Karpas-422 (cell line): ENCODE measurements around the gene UBA7. TPM values are rescaled to one million over a fixed set of nuclear protein-coding genes. Genes with fewer than 3 reads are reported as not detected.

Source experiments
- DNase-seq: peaks from one replicate; pipeline ENCODE4 v3.0.0-alpha.2; 2015
- H2AFZ ChIP-seq: fragments of 200-600 bp; sonication (generic); 2 replicates; pipeline ENCODE4 v1.6.1; 2014; ENCODE audit warnings: antibody characterized with exemption, low read length, mixed read lengths
- H3K27ac ChIP-seq: fragments of 200-600 bp; sonication (generic); 2 replicates; pipeline ENCODE4 v1.5.1; 2014; ENCODE audit warnings: mild to moderate bottlenecking, low read length, moderate library complexity
- H3K27me3 ChIP-seq: fragments of 200-600 bp; sonication (generic); 2 replicates; pipeline ENCODE4 v1.6.1; 2014; ENCODE audit warnings: low read length, mixed read lengths
- H3K36me3 ChIP-seq: fragments of 200-600 bp; sonication (generic); 2 replicates; pipeline ENCODE4 v1.6.1; 2014; ENCODE audit warnings: low read length, mixed read lengths; ENCODE audit not compliant: insufficient read depth
- H3K4me1 ChIP-seq: fragments of 200-600 bp; sonication (generic); 2 replicates; pipeline ENCODE4 v1.6.1; 2014; ENCODE audit warnings: mild to moderate bottlenecking, low read length, mixed read lengths
- H3K4me2 ChIP-seq: fragments of 200-600 bp; sonication (generic); 2 replicates; pipeline ENCODE4 v1.6.1; 2014; ENCODE audit warnings: low read length, low read depth, mild to moderate bottlenecking; ENCODE audit not compliant: poor library complexity, severe bottlenecking
- H3K4me3 ChIP-seq: fragments of 200-600 bp; sonication (generic); 2 replicates; pipeline ENCODE4 v1.5.1; 2014; ENCODE audit warnings: mild to moderate bottlenecking, antibody characterized with exemption, low read length, mixed read lengths
- H3K79me2 ChIP-seq: fragments of 200-600 bp; sonication (generic); 2 replicates; pipeline ENCODE4 v1.6.1; 2014; ENCODE audit warnings: mild to moderate bottlenecking, low read length, mixed read lengths
- H3K9ac ChIP-seq: fragments of 200-600 bp; sonication (generic); 2 replicates; pipeline ENCODE4 v1.6.0; 2014; ENCODE audit warnings: low read length
- H3K9me2 ChIP-seq: fragments of 200-600 bp; sonication (generic), shearing (Covaris generic); replicated peaks from 2 replicates; pipeline ENCODE4 v1.6.0; 2014; ENCODE audit warnings: mild to moderate bottlenecking, low read length, moderate library complexity; ENCODE audit not compliant: insufficient read depth
- H3K9me3 ChIP-seq: fragments of 300-700, 200-600 bp; sonication (generic); 2 replicates; pipeline ENCODE4 v1.6.1; 2014; ENCODE audit warnings: low read length, mixed read lengths
- H4K20me1 ChIP-seq: fragments of 200-600 bp; sonication (generic); 2 replicates; pipeline ENCODE4 v1.6.1; 2014; ENCODE audit warnings: mild to moderate bottlenecking, antibody characterized with exemption, low read length, low read depth; ENCODE audit not compliant: insufficient read depth
- total RNA-seq: library from RNA; depleted of rRNA; stranded (reverse); fragments of >200 nt; shearing (Covaris generic); gene quantifications from 2 replicates; pipeline ENCODE4 v1.2.3, GENCODE V29; 2014; ENCODE audit warnings: low replicate concordance

Gene UBA7
- total RNA-seq, 1 experiment from 2014 or later, result 10.5 TPM

GRCh38 chr3:49802719-49803464 is 10.9 kb downstream of the UBA7 start, which contains the start of gene INKA1:
Gene INKA1 (plus strand): TSS chr3:49803261. CDS start chr3:49803393, 132 bp downstream.
- DNase-seq, result peak; percentile 95
- H3K27ac ChIP-seq, result no peak within 1 kb of the TSS
- no peaks in the 10 kb centered on the region for H4K20me1 ChIP-seq
- H3K4me2 ChIP-seq, result peak within 1 kb of the TSS; percentile 99
- peak within 1 kb of the TSS; percentile 98 for H3K4me3 ChIP-seq
- no peaks in the 10 kb centered on the region for H3K79me2 ChIP-seq
- H3K9me2 ChIP-seq, result no peaks in the 10 kb centered on the region
- H3K36me3 ChIP-seq, result no peaks in the 10 kb centered on the region
- H3K4me1 ChIP-seq, result peaks cover 49% of the 10 kb centered on the region
- peak within 1 kb of the TSS; percentile 100 for H2AFZ ChIP-seq
- peak within 1 kb of the TSS; percentile 83 for H3K9ac ChIP-seq
- no peaks in the 10 kb centered on the region for H3K27me3 ChIP-seq
- no peaks in the 10 kb centered on the region for H3K9me3 ChIP-seq

- no peaks in the 10 kb centered on the region for H4K20me1 ChIP-seq
- no peaks in the 10 kb centered on the region for H3K9me2 ChIP-seq
- no peak overlapping the region for H2AFZ ChIP-seq
- H3K4me2 ChIP-seq, result no peak overlapping the region
- no peaks in the 10 kb centered on the region for H3K9me3 ChIP-seq
- no peak overlapping the region for H3K27ac ChIP-seq
- H3K36me3 ChIP-seq, result no peaks in the 10 kb centered on the region
- H3K27me3 ChIP-seq, result no peaks in the 10 kb centered on the region
- no peak overlapping the region for H3K9ac ChIP-seq
- peaks cover 36% of the 10 kb centered on the region for H3K4me1 ChIP-seq
- H3K4me3 ChIP-seq, result no peak overlapping the region
- no peaks in the 10 kb centered on the region for H3K79me2 ChIP-seq
- no peak for DNase-seq
These were observed 12.6 kb downstream of the UBA7 start for GRCh38 chr3:49801160-49801559.

- DNase-seq, result no peak
- Histone ChIP-seq H3K4me2 (no peak within 1 kb of the TSS), H3K4me1 (peaks cover 22% of the 10 kb centered on the region), H3K4me3 (no peak within 1 kb of the TSS), H3K9ac (no peak within 1 kb of the TSS), H3K27me3 (no peaks in the 10 kb centered on the region), H3K36me3 (no peaks in the 10 kb centered on the region), H3K9me2 (no peaks in the 10 kb centered on the region), H2AFZ (no peak within 1 kb of the TSS), H3K27ac (no peak within 1 kb of the TSS), H3K9me3 (no peaks in the 10 kb centered on the region), H3K79me2 (no peaks in the 10 kb centered on the region), H4K20me1 (no peaks in the 10 kb centered on the region)
These were observed 14.0 kb downstream of the UBA7 start, which contains the start of gene CDHR4 for GRCh38 chr3:49799761-49800160. Gene CDHR4 (minus strand): TSS chr3:49799873. CDS start chr3:49799812, 61 bp downstream.

- H3K4me2 ChIP-seq, result no peak overlapping the region
- H3K36me3 ChIP-seq, result no peaks in the 10 kb centered on the region
- no peak overlapping the region for H2AFZ ChIP-seq
- H3K79me2 ChIP-seq, result no peaks in the 10 kb centered on the region
- H3K4me3 ChIP-seq, result no peak overlapping the region
- H3K9me3 ChIP-seq, result no peaks in the 10 kb centered on the region
- H3K9me2 ChIP-seq, result no peaks in the 10 kb centered on the region
- H3K4me1 ChIP-seq, result peaks cover 15% of the 10 kb centered on the region
- no peak overlapping the region for H3K27ac ChIP-seq
- no peaks in the 10 kb centered on the region for H4K20me1 ChIP-seq
- H3K27me3 ChIP-seq, result no peaks in the 10 kb centered on the region
- no peak for DNase-seq
- no peak overlapping the region for H3K9ac ChIP-seq
These were observed 14.6 kb downstream of the UBA7 start for GRCh38 chr3:49799105-49799504.

GRCh38 chr3:49794926-49795905 is 18.5 kb downstream of the UBA7 start:
- H3K4me2 ChIP-seq, result no peak overlapping the region
- no peak overlapping the region for H3K9ac ChIP-seq
- no peaks in the 10 kb centered on the region for H3K9me2 ChIP-seq
- no peak overlapping the region for H2AFZ ChIP-seq
- no peaks in the 10 kb centered on the region for H4K20me1 ChIP-seq
- H3K27me3 ChIP-seq, result no peaks in the 10 kb centered on the region
- H3K79me2 ChIP-seq, result no peaks in the 10 kb centered on the region
- no peaks in the 10 kb centered on the region for H3K36me3 ChIP-seq
- H3K4me1 ChIP-seq, result peaks cover 4% of the 10 kb centered on the region; the same call in 1 of the 2 replicates
- H3K27ac ChIP-seq, result no peak overlapping the region
- no peaks in the 10 kb centered on the region for H3K9me3 ChIP-seq
- no peak for DNase-seq
- no peak overlapping the region for H3K4me3 ChIP-seq

GRCh38 chr3:49794431-49794830 is 19.3 kb downstream of the UBA7 start:
- no peaks in the 10 kb centered on the region for H3K9me3 ChIP-seq
- no peaks in the 10 kb centered on the region for H4K20me1 ChIP-seq
- no peak overlapping the region for H3K4me2 ChIP-seq
- no peak overlapping the region for H2AFZ ChIP-seq
- H3K9me2 ChIP-seq, result no peaks in the 10 kb centered on the region
- no peaks in the 10 kb centered on the region for H3K27me3 ChIP-seq
- DNase-seq, result no peak
- no peak overlapping the region for H3K9ac ChIP-seq
- H3K36me3 ChIP-seq, result no peaks in the 10 kb centered on the region
- no peak overlapping the region for H3K4me3 ChIP-seq
- no peaks in the 10 kb centered on the region for H3K79me2 ChIP-seq
- no peak overlapping the region for H3K27ac ChIP-seq
- peaks cover 12% of the 10 kb centered on the region for H3K4me1 ChIP-seq

GRCh38 chr3:49793486-49794085 is 20.2 kb downstream of the UBA7 start:
- H3K79me2 ChIP-seq, result no peaks in the 10 kb centered on the region
- no peak overlapping the region for H3K9ac ChIP-seq
- H3K4me2 ChIP-seq, result no peak overlapping the region
- peaks cover 14% of the 10 kb centered on the region for H3K4me1 ChIP-seq
- no peak overlapping the region for H3K27ac ChIP-seq
- no peak overlapping the region for H2AFZ ChIP-seq
- H4K20me1 ChIP-seq, result no peaks in the 10 kb centered on the region
- DNase-seq, result no peak
- H3K4me3 ChIP-seq, result no peak overlapping the region
- no peaks in the 10 kb centered on the region for H3K9me3 ChIP-seq
- H3K9me2 ChIP-seq, result no peaks in the 10 kb centered on the region
- no peaks in the 10 kb centered on the region for H3K36me3 ChIP-seq
- no peaks in the 10 kb centered on the region for H3K27me3 ChIP-seq
